Stimulated activated CD8-positive, alpha-beta memory T cell treated with anti-CD3 and anti-CD28 coated beads, Interleukin-7, amount 100 ng/mL, for 24 hours (primary cell): ENCODE results near the gene CDRT4.
"Not testable (repeated sequence)": the region's sequence is repeated elsewhere in the genome, so short reads cannot be mapped to it uniquely, and the experiment has no call there.

Experiments
- DNase-seq: peaks from one replicate; pipeline ENCODE4 v3.0.0-alpha.2; 2020; ENCODE audit warnings: low read depth

CDRT4 gene

DNA sequence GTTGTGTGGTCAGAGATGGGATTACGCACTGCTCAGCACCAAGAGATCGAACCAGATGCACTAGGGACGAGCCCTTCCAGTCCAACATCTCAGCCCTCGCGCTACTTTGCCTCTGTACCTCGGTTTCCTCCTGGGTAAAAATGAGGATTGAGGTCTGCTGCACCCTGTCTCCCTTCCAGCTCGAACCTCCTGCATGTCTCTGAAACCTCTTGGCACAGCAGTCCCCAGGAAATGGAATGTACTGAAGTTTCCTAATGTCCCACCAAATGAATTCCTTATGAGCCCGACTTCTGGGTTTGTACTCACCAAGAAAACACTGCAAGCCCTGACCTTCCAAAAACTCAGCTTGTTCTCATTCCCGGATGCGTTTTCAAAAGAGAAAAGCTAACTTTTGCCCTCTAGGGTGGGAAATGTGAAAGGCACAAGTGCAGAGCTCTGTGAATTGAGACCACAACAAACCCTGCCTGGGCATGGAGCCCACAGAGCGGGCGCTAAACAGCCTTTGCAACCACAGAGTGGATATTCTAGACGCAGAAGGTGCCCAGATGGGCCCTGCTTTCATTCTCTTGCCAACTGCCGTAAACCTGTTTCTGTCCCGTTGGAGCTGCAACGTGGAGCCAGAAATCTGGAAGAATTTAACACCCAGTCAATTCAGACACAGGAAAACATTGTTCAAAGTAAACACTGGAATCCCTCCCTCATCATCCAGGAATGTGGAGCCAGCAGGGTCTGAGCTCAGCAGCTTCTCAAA is 10.3 kb downstream of the CDRT4 start:
- DNase-seq: no peak

DNA sequence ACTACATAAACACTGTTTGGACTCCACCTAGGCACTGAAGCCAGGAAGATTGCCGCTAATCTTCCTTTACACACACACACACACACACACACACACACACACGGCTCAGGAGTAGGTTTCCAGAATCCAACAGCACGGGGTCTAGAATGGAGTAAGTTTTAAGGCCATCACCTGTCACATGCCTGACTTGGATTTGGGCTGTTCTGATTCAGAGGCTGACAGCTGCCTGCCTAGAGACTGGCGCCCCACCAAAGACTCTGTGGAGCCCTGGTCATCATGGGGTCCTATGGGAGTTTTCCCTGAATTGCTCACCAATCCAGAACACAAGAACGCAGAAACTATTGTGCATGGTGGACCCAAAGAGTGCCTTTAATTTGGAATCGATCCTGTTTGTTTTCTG is 10.9 kb downstream of the CDRT4 start:
- no peak for DNase-seq

GRCh38 chr17:15454346-15454745 is 13.1 kb downstream of the CDRT4 start:
- DNase-seq: no peak

DNA sequence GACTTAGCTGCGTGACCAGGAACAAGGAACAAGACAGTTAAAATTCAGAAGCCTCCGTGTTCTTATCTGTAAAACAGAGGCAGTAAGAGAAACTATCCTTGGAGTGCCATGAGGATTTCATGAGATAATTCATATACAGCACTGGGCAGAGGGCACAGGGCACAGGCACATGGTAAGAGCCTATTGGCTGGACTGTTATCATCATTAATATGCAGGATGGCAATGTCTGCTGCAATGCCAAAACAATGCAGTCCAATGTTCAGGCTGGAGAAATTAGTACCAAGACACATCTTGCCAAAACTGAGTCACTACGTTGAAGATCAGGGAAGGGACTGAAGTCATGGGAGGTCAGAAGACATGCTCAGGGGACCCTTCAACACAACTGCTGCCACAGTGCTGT is 13.6 kb downstream of the CDRT4 start:
- no peak for DNase-seq

DNA sequence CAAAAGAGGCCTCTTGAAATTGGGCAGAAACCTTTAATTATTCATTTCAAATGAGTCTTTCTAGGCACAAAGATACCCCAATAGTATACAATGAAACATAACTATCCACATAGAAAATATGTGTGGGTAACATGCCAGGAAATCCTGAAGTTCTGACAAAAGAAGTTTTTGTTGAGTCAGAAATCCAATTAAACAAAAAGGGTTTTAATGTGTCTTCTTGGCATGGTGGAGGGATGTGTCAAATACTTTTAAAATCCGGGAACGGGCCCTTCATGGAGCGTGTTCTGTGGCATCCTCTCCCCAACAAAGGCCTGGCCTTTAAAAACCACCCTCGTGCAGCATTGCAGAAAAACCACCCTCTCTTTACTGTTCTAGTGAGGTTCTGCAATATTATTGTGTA is 14.2 kb downstream of the CDRT4 start:
- no peak for DNase-seq

DNA sequence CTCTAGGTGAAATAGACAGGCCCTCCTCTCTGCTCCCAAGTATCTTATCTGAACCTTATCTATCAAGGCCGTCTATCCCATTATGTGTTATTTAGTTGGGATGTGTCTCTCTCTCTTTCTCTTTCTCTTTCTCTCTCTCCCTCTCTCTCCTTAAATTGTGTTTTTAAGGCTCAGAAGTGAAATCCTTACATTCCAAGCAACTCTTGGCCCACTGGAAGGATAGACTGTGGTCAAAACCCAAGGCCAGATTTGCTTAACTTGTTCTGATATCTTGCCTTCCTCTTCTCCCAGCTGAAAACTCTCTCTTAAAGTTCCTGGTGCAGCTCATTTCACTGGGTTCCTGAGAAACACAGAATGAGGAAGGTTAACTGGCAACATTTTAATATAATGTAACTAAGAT is 14.7 kb downstream of the CDRT4 start:
- no peak for DNase-seq

DNA sequence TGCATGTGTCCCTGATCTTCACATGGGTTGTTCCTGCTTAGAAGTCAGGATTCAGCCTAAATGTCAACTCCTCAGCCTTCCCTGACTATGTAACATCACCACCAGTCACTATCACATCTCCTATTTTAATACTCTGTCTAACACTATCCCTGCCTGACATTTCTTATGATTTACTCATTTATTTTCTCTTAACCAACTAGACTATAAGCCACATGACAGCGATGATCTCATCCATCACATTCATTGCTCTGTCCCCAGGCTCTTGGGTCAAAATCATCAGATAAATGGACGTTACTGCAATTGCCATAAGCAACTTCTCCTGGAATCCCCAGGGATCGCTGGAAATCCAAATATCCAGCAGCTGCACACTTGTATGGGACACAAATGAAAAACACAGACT is 15.7 kb downstream of the CDRT4 start:
- DNase-seq: no peak

GRCh38 chr17:15448580-15448956 is 18.9 kb downstream of the CDRT4 start:
- no peak for DNase-seq

- DNase-seq: no peak
These were observed 19.4 kb downstream of the CDRT4 start for GRCh38 chr17:15447928-15448579.

DNA sequence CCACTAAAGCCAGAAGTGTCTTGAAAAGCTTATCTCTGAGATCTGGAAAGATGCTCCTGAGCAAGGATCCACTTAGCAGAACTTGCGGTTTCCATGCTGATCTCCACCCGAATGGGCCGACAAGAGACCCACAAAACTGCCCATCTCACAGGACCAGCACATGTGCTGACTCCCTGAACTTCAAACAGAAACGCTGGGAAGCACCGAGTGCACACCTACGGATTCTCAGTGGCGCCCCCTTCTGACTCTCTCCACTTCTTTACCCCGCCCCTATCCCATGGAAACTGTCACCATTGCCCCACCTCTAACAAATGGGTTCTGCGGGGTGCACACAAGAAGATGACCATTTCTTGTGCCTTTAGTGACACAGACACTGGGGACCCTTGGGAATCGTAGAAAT is 21.4 kb downstream of the CDRT4 start:
- no peak for DNase-seq

DNA sequence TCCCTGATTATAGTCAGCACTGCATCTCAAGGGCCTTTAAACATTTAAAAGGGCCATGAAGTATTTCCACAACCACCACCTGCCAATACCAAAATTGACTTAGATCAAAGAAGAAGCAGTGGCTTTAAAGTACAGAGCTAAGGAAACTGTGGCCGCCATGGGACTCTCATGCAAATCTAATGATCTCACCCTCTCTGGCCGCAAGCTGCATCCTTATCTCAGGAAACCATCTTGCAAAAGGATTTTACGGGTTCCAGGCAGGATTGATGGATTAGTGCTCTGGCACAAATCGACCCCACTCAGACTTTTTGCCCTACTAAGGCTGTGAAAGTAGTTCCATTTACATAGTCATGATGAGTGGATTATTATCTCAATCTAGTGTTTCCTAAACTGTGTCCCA is 22.6 kb downstream of the CDRT4 start:
- no peak for DNase-seq

GRCh38 chr17:15442311-15443180 is 24.9 kb downstream of the CDRT4 start:
- no peak for DNase-seq

DNA sequence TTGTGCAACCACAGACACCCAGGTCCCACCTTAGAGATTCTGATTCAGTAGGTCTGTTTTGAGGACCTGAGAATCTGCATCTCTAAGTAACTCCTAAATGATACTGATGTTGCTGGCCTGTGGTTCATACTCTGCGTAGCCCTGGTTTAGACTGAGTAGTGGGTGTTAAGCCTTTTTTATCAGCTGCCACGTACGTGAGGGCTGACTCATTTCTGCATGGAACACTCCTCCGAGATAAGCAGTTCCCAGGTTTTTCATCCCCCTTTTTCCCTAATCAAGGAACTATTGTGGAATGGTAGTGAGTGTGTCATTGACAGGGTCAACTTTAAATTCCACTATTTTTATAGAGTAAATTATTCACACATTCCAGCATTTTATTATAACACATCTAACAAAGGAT is 26.1 kb downstream of the CDRT4 start:
- no peak for DNase-seq

DNA sequence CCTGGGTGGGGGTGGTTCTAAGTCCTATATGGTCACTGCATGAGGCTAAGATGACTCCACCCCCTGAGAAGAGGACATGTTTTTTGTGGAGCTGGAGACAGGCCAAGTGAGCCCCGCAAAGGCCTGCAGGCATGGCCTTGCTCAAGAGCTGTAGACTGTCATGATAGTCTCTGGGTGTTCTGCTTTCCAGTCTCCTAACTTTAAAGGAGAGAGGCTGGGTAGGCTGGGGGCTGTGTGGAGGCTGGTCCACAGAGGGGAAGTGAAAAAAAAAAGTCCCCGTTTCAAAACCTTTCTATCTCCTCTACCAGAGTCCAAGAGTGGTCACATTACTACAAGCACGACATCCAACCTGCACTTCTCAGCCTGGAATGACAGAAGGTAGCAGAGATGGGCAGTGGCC is 27.1 kb downstream of the CDRT4 start:
- no peak for DNase-seq

GRCh38 chr17:15439205-15439985 is 28.0 kb downstream of the CDRT4 start:
- DNase-seq: not testable (repeated sequence)

DNA sequence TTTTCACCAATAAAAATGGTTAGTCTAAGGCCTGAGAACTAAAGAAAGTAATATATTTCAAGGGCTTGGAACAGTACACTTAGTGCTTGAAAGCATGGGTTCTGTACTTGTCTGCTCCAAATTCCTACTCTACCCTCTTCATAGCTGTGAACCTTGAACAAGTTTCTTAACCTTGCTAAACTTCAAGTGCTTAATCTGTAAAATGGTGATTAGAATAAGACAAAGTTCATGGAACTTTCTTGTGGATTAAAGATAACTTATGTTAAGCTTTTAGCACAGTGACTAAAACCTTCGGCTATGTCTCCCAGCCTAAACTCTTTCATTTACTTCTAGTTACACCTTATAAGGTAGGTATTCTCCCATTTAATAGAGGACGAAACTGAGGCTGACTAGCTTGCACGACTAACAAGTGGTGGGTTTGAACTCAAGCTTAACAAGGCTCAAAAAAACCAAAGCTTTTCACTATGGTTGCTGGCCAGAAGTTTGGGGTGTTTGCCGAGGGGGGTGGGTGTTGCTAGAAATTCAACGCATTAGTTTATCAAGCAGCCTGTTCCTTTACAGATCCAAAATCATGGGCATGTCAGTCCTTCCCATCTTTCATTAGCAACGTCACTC is 28.8 kb downstream of the CDRT4 start:
- DNase-seq: no peak

GRCh38 chr17:15437303-15437635 is 30.2 kb downstream of the CDRT4 start:
- DNase-seq: no peak

DNA sequence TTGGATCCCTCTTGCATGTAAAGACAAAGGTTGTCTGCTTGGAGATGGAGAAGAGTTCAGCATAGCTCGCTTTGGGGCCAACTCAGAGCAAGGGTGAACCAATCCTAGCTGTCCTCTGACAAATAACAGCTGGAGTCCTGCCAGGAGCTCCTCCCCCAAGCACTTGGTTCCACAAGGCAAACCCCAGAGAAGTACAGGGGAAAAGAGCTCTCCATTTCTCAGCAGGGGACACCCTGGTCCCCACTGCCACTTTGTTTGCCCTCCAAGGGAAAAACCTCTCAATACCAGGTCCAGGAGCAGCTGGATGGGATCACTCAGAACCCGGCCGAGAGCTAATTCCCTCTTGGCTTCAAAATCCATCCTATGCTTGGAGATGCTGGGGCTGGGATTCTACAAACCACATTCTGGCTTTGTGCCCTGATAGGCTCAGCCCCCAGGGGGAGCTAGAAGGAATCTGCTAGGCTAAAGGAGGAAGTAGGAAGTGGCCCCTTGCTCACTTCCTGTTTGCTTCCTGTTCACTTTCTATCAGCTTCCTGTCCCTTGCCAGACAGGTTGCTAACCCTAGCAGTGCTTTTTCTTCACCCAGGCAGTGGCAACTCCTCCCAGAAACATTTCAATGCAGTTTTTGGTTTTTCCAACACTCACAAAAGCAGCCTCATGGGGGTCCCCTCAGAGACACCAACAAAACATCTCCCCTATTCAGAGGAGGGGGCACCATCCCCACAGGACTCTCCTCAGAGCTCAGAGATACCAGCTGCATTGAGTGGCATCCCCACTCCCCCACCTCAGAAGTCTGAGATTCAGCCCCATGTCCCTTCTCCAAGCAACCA is 30.7 kb downstream of the CDRT4 start:
- no peak for DNase-seq

- no peak for DNase-seq
These were observed 32.5 kb downstream of the CDRT4 start for GRCh38 chr17:15434956-15435355.

GRCh38 chr17:15432807-15433611 is 34.4 kb downstream of the CDRT4 start:
- no peak for DNase-seq
